ENCODE data around the gene CACNA1C. TPM values are rescaled to one million over a fixed set of nuclear protein-coding genes. Genes with fewer than 3 reads are reported as not detected.
"Not testable (repeated sequence)": the region's sequence is repeated elsewhere in the genome, so short reads cannot be mapped to it uniquely, and the experiment has no call there.

Gene CACNA1C
- total RNA-seq, 1 experiment from 2014 or later = 3.7 TPM

DNA sequence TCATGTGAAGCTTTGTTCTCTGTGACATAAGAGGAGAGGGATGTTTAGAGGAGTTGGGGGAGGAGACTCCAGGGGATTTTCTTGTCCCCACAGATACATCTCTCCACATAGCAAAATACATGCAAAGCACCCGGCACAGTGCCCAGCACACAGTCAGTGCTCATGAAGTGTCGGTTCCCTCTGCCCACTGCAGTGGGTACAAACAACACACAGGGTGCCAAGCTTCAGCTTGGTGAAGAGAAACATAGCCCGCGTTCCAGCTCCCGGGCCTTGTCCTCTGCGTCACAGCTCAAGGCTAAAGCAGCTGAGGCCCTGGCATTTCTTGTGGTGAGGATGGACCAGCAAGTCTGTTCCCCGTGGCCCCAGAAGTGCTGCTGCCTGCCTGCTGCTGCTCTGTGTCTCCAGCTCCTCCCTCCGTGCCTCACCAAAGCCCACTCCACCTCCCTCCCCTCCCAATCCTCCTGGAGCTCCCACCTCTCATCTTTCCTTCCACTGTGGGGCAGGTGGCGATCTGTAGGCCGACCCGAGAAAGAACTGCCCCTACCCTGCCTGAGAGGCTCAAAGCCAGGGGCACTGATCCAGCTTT lies 685.0 kb downstream of the CACNA1C start:
- no peak for TF ChIP-seq EZH2 (IDR thresholded peaks at IDR 0.05; ENCODE audit: borderline replicate concordance, low read depth, low read length, poor library complexity, severe bottlenecking)
- TF ChIP-seq, protein P1, sequence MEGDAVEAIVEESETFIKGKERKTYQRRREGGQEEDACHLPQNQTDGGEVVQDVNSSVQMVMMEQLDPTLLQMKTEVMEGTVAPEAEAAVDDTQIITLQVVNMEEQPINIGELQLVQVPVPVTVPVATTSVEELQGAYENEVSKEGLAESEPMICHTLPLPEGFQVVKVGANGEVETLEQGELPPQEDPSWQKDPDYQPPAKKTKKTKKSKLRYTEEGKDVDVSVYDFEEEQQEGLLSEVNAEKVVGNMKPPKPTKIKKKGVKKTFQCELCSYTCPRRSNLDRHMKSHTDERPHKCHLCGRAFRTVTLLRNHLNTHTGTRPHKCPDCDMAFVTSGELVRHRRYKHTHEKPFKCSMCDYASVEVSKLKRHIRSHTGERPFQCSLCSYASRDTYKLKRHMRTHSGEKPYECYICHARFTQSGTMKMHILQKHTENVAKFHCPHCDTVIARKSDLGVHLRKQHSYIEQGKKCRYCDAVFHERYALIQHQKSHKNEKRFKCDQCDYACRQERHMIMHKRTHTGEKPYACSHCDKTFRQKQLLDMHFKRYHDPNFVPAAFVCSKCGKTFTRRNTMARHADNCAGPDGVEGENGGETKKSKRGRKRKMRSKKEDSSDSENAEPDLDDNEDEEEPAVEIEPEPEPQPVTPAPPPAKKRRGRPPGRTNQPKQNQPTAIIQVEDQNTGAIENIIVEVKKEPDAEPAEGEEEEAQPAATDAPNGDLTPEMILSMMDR (conservative IDR thresholded peaks at IDR 0.05; ENCODE audit: low read depth, low read length) = no peak
- Histone ChIP-seq H3K27ac (ENCODE audit: low read depth, low read length, poor library complexity, severe bottlenecking) (no peak overlapping the region), H3K4me3 (ENCODE audit: low read depth, low read length, poor library complexity, severe bottlenecking) (no peak overlapping the region), H3K36me3 (ENCODE audit: insufficient read depth, low read length, poor library complexity, severe bottlenecking) (no peaks in the 10 kb centered on the region), H3K4me1 (ENCODE audit: insufficient read depth, low read length, poor library complexity, severe bottlenecking) (no peaks in the 10 kb centered on the region), H3K27me3 (replicated peaks; ENCODE audit: insufficient read depth, low read depth, low read length, poor library complexity) (peaks cover 52% of the 10 kb centered on the region), H3K9me3 (ENCODE audit: low read depth, low read length, poor library complexity, severe bottlenecking) (no peaks in the 10 kb centered on the region)
- ChIA-PET POLR2A (ENCODE audit: low non-redundant PET) (no interaction called here), CTCF (no interaction called here)
- no TSS peak for BruUV-seq (replicated peaks)
- intact Hi-C loops (cut with micrococcal nuclease; ENCODE audit: unreplicated experiment) = loop anchor here (5.0 kb wide), 1 partner anchor 45 kb away; no protein-coding TSS in a partner anchor
- no peak for DNase-seq (ENCODE audit: low spot score)

DNA sequence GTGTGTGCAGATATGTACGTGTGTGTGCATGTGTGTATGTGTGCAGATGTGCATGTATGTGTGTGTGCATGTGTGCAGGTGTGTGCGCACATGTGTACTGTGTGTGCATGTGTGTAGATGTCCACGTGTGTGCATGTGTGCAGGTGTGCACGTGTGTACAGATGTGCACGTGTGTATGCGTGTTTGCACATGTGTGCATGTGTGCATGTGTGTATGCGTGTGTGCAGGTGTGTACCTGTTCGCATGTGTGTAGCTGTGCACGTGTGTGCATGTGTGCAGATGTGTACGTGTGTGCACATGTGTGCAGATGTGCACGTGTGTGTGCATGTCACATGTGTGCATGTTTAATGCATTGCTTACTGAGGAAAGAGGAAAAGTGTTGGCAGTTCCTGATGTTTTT lies 686.3 kb downstream of the CACNA1C start:
- Histone ChIP-seq H3K36me3 (ENCODE audit: insufficient read depth, low read length, poor library complexity, severe bottlenecking) (no peaks in the 10 kb centered on the region), H3K4me3 (ENCODE audit: low read depth, low read length, poor library complexity, severe bottlenecking) (no peak overlapping the region), H3K4me1 (ENCODE audit: insufficient read depth, low read length, poor library complexity, severe bottlenecking) (no peaks in the 10 kb centered on the region), H3K9me3 (ENCODE audit: low read depth, low read length, poor library complexity, severe bottlenecking) (no peaks in the 10 kb centered on the region), H3K27ac (ENCODE audit: low read depth, low read length, poor library complexity, severe bottlenecking) (no peak overlapping the region), H3K27me3 (replicated peaks; ENCODE audit: insufficient read depth, low read depth, low read length, poor library complexity) (peaks cover 49% of the 10 kb centered on the region)
- CTCF ChIA-PET = no interaction called here
- intact Hi-C loops (cut with micrococcal nuclease; ENCODE audit: unreplicated experiment) = loop anchor here (5.0 kb wide), 1 partner anchor 43 kb away; no protein-coding TSS in a partner anchor
- no TSS peak for BruUV-seq (replicated peaks)
- POLR2A ChIA-PET (ENCODE audit: low non-redundant PET) = no interaction called here
- DNase-seq (ENCODE audit: low spot score) = no peak
- TF ChIP-seq, protein P1 (conservative IDR thresholded peaks at IDR 0.05; ENCODE audit: low read depth, low read length) = no peak
- TF ChIP-seq EZH2 (IDR thresholded peaks at IDR 0.05; ENCODE audit: borderline replicate concordance, low read depth, low read length, poor library complexity, severe bottlenecking) = no peak

DNA sequence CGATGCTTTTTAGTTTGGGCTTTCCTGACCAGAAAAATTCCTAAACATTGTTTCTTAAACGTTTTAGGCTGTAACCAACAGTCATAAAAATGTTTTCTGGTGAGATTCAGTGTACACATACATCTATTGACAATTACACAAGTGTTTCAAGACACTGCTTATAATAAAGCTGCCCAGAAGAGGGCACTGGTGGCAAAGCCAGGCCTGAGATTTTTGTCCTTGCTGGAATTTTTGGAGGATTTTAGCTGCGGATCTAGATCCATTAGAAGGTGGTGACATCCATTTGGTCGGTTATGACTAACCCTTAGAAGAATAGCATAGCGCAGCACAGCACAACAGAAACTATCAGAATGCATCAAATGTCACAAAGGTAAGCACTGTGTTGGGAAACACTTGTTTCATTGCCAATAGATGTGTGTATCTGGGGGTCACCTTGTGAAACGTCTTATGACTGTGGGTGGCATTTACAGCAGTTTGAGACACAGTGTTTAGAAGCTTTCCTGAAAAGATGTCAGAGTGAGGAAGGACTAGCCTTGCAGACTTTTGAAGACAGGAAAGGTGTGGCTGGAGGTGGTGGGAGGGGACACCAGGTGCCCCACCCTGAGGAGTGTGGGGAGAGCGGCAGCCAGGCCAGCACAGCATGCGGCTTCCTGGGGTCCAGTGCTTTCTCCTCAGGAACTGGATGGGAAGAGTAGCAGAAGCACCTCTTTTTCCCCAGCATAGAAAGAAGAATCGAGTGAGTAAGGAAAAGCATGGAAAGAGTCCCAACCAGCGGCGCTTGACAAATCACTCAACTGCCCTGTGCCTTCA lies 687.2 kb downstream of the CACNA1C start:
- H3K9me3 ChIP-seq (ENCODE audit: low read depth, low read length, poor library complexity, severe bottlenecking) = no peaks in the 10 kb centered on the region
- no peak overlapping the region for H3K27ac ChIP-seq (ENCODE audit: low read depth, low read length, poor library complexity, severe bottlenecking)
- ChIA-PET CTCF (interaction anchor here (0.5 to 0.8 kb wide), 2 partner anchors 44 to 382 kb away, joined by 3 to 5 read pairs; no protein-coding TSS in a partner anchor), POLR2A (ENCODE audit: low non-redundant PET) (no interaction called here)
- peaks cover 55% of the 10 kb centered on the region for H3K27me3 ChIP-seq (replicated peaks; ENCODE audit: insufficient read depth, low read depth, low read length, poor library complexity)
- BruUV-seq (replicated peaks) = no TSS peak
- H3K4me1 ChIP-seq (ENCODE audit: insufficient read depth, low read length, poor library complexity, severe bottlenecking) = no peaks in the 10 kb centered on the region
- no peaks in the 10 kb centered on the region for H3K36me3 ChIP-seq (ENCODE audit: insufficient read depth, low read length, poor library complexity, severe bottlenecking)
- intact Hi-C loops (cut with micrococcal nuclease; ENCODE audit: unreplicated experiment) = loop anchor here (5.0 kb wide), 1 partner anchor 42 kb away; no protein-coding TSS in a partner anchor
- DNase-seq (ENCODE audit: low spot score) = peak; percentile 57
- H3K4me3 ChIP-seq (ENCODE audit: low read depth, low read length, poor library complexity, severe bottlenecking) = no peak overlapping the region
- TF ChIP-seq, protein P1 (conservative IDR thresholded peaks at IDR 0.05; ENCODE audit: low read depth, low read length) = peak; percentile 64
- TF ChIP-seq EZH2 (IDR thresholded peaks at IDR 0.05; ENCODE audit: borderline replicate concordance, low read depth, low read length, poor library complexity, severe bottlenecking) = no peak

DNA sequence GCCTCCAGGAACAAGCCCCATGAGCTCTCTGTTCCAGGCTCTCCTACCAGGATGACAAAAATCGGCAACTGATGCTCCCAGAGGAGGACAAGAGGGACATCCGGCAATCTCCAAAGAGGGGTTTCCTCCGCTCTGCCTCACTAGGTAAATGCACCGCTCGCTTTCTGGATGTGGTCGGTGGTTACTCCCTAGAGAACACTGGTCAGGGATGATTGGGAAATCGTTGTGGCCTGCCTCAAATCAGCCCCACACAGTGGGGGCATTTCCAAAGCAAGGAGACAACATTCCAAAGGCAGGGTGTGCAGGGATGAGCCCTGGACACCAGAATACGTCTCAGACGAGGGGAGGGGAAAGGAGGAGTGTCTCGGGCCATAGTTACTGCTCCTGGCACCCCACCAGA lies 689.2 kb downstream of the CACNA1C start:
- BruUV-seq (replicated peaks); intact Hi-C loops (cut with micrococcal nuclease; ENCODE audit: unreplicated experiment); CTCF ChIA-PET; DNase-seq (ENCODE audit: low spot score); H3K9me3 ChIP-seq (ENCODE audit: low read depth, low read length, poor library complexity, severe bottlenecking); POLR2A ChIA-PET (ENCODE audit: low non-redundant PET); H3K4me1 ChIP-seq (ENCODE audit: insufficient read depth, low read length, poor library complexity, severe bottlenecking); H3K36me3 ChIP-seq (ENCODE audit: insufficient read depth, low read length, poor library complexity, severe bottlenecking); H3K4me3 ChIP-seq (ENCODE audit: low read depth, low read length, poor library complexity, severe bottlenecking); H3K27ac ChIP-seq (ENCODE audit: low read depth, low read length, poor library complexity, severe bottlenecking): not testable (repeated sequence)
- H3K27me3 ChIP-seq (replicated peaks; ENCODE audit: insufficient read depth, low read depth, low read length, poor library complexity) = peaks cover 42% of the 10 kb centered on the region

Data from A673 (cell line).